WTC11 (cell line): Measurements from ENCODE around the gene MAP4K4. TPM values are rescaled to one million over a fixed set of nuclear protein-coding genes. Genes with fewer than 3 reads are reported as not detected.
A peak's percentile ranks its signal among the peaks of the same experiment; 100 is the strongest.

Experiments
- ATAC-seq: fragments of 200-7000 bp; cut with Tn5 transposase; 2 replicates; pipeline ENCODE4 v1.10.0; 2021; ENCODE audit warnings: mild to moderate bottlenecking, moderate library complexity
- CTCF ChIA-PET: fragments of 300-600 bp; sonication (Branson Sonifier 250); formaldehyde crosslinking; loops from one replicate; lab custom pipeline; 2021; ENCODE audit warnings: antibody characterized with exemption; lab: Charles Lee
- POLR2A ChIA-PET: fragments of 350-600 bp; sonication (Branson Sonifier 250); formaldehyde crosslinking; loops from one replicate; lab custom pipeline; 2021; ENCODE audit warnings: antibody characterized with exemption; lab: Charles Lee
- DNase-seq: peaks from one replicate; pipeline ENCODE4 v3.0.0; 2021; ENCODE audit warnings: low spot score
- H3K27ac Mint-ChIP-seq: 2 replicates; pipeline ENCODE4 v1.8.0; 2021; ENCODE audit warnings: mixed read lengths
- H3K27me3 Mint-ChIP-seq: 2 replicates; pipeline ENCODE4 v1.8.0; 2021; ENCODE audit warnings: low read depth, mild to moderate bottlenecking, moderate library complexity, mixed read lengths
- H3K36me3 Mint-ChIP-seq: 2 replicates; pipeline ENCODE4 v1.8.0; 2021; ENCODE audit warnings: mixed read lengths
- H3K4me1 Mint-ChIP-seq: 2 replicates; pipeline ENCODE4 v1.8.0; 2022; ENCODE audit warnings: mixed read lengths
- H3K4me3 Mint-ChIP-seq: 2 replicates; pipeline ENCODE4 v1.8.0; 2021; ENCODE audit warnings: mild to moderate bottlenecking, moderate library complexity, mixed read lengths
- H3K9me3 Mint-ChIP-seq: 2 replicates; pipeline ENCODE4 v1.8.0; 2021; ENCODE audit warnings: mixed read lengths
- ERG ChIP-seq: fragments of 250-450 bp; sonication (Bioruptor Pico); IDR thresholded peaks from 2 replicates; pipeline ENCODE4 v1.8.0; 2021; ENCODE audit warnings: mild to moderate bottlenecking
- FOXJ3 ChIP-seq: sonication (generic); formaldehyde crosslinking; IDR thresholded peaks from 2 replicates; pipeline ENCODE4 v1.9.0; 2021; ENCODE audit warnings: missing genetic modification reagents, mild to moderate bottlenecking, borderline replicate concordance
- HMGA2 ChIP-seq: fragments of 250-450 bp; sonication (Bioruptor Pico); IDR thresholded peaks from 2 replicates; pipeline ENCODE4 v1.4.0; 2021; ENCODE audit warnings: mild to moderate bottlenecking, moderate library complexity
- JAZF1 ChIP-seq: fragments of 250-450 bp; sonication (Bioruptor Pico); IDR thresholded peaks from 2 replicates; pipeline ENCODE4 v1.9.0; 2021; ENCODE audit warnings: moderate library complexity, mild to moderate bottlenecking, inconsistent platforms
- JUN ChIP-seq: sonication (generic); formaldehyde crosslinking; IDR thresholded peaks from 2 replicates; pipeline ENCODE4 v1.8.0; 2023; ENCODE audit warnings: mild to moderate bottlenecking, missing genetic modification reagents
- KAT7 ChIP-seq: sonication (generic); formaldehyde crosslinking; IDR thresholded peaks from 2 replicates; pipeline ENCODE4 v1.8.1; 2023; ENCODE audit warnings: missing genetic modification reagents, mild to moderate bottlenecking, borderline replicate concordance
- MAX ChIP-seq: sonication (generic); formaldehyde crosslinking; IDR thresholded peaks from 2 replicates; pipeline ENCODE4 v1.8.0; 2022; ENCODE audit warnings: mild to moderate bottlenecking, missing genetic modification reagents
- NFATC4 ChIP-seq: fragments of 250-450 bp; sonication (Bioruptor Pico); IDR thresholded peaks from 2 replicates; pipeline ENCODE4 v1.9.0; 2021; ENCODE audit warnings: mild to moderate bottlenecking
- PRDM15 ChIP-seq: sonication (generic); formaldehyde crosslinking; IDR thresholded peaks from 2 replicates; pipeline ENCODE4 v1.8.0; 2022; ENCODE audit warnings: missing genetic modification reagents
- RELA ChIP-seq: sonication (generic); formaldehyde crosslinking; IDR thresholded peaks from 2 replicates; pipeline ENCODE4 v1.8.1; 2022; ENCODE audit warnings: missing genetic modification reagents, mild to moderate bottlenecking, borderline replicate concordance
- SOX15 ChIP-seq: fragments of 250-450 bp; sonication (Bioruptor Pico); IDR thresholded peaks from 2 replicates; pipeline ENCODE4 v1.9.0; 2021; ENCODE audit warnings: mild to moderate bottlenecking
- TEAD1 ChIP-seq: sonication (generic); formaldehyde crosslinking; IDR thresholded peaks from 2 replicates; pipeline ENCODE4 v1.8.0; 2022; ENCODE audit warnings: mild to moderate bottlenecking, missing genetic modification reagents
- TP53 ChIP-seq: sonication (generic); formaldehyde crosslinking; IDR thresholded peaks from 2 replicates; pipeline ENCODE4 v1.8.1; 2023; ENCODE audit warnings: mild to moderate bottlenecking, missing genetic modification reagents
- ZNF263 ChIP-seq: sonication (generic); formaldehyde crosslinking; IDR thresholded peaks from 2 replicates; pipeline ENCODE4 v1.8.1; 2022; ENCODE audit warnings: low read depth, mild to moderate bottlenecking, moderate library complexity, missing genetic modification reagents
- ZNF423 ChIP-seq: fragments of 250-450 bp; sonication (Bioruptor Pico); IDR thresholded peaks from 2 replicates; pipeline ENCODE4 v2.1.2; 2022; ENCODE audit warnings: mild to moderate bottlenecking, moderate library complexity
- ZNF532 ChIP-seq: fragments of 250-450 bp; sonication (Bioruptor Pico); IDR thresholded peaks from 2 replicates; pipeline ENCODE4 v1.9.0; 2021; ENCODE audit warnings: mild to moderate bottlenecking, borderline replicate concordance
- total RNA-seq: library from RNA; stranded (reverse); gene quantifications from 3 replicates; pipeline ENCODE4 v1.2.3, GENCODE V29; 2021
- TF ChIP-seq, protein P1 (sequence below): sonication (generic); formaldehyde crosslinking; IDR thresholded peaks from 2 replicates; pipeline ENCODE4 v1.8.0; 2023; ENCODE audit warnings: missing genetic modification reagents
- TF ChIP-seq, protein P2 (sequence below): sonication (generic); formaldehyde crosslinking; IDR thresholded peaks from 2 replicates; pipeline ENCODE4 v1.8.1; 2022; ENCODE audit warnings: low read depth, mild to moderate bottlenecking, moderate library complexity, missing genetic modification reagents, borderline replicate concordance
- TF ChIP-seq, protein P3 (sequence below): sonication (generic); formaldehyde crosslinking; conservative IDR thresholded peaks from 2 replicates; pipeline ENCODE4 v1.8.1; 2022; ENCODE audit warnings: mild to moderate bottlenecking, missing genetic modification reagents

MAP4K4 gene
- total RNA-seq, 1 experiment from 2014 or later = 112 TPM

DNA sequence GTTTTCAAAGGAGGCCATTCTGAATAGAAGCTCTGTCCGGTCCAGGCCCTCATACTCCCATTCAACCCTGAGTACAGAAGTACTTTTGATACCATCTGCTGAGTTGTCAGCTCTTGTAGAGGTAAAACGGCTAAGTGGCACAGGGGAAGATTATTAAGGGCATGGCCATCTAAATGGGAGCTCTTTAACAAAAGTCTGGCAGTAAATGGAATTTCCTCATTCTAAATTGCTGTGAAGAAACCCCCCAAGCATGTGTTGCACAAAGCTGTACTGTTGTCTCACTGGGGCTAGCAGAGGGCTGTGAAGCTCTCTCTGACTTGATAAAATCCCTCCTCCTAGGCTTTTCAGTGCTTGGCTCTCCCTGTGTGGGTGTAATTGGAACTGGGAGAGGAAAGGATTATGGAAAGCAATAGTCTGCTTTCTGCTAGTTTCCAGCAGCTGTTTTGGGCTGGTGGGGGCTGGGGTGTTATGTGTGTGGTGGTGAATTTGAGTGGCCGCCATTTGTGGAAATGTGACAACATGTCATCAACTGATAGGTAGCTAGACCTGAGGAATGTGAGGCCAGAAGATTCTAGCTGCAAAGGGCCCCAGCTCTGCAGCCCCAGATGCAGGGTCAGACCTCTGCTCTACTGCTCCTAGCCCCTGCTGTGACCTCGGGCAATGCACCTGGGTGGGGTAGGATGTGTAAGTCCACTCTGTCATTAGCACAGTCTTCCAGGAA, 65.1 kb downstream of the MAP4K4 start:
- ChIA-PET POLR2A (no interaction called here), CTCF (interaction anchor here (0.6 to 1.1 kb wide), 7 partner anchors 8 to 69 kb away, joined by 3 to 4 read pairs (median 3); no protein-coding TSS in a partner anchor)
- no peaks in the 10 kb centered on the region for H3K27me3 Mint-ChIP-seq
- H3K27ac Mint-ChIP-seq = peak overlapping the region; percentile 69
- H3K9me3 Mint-ChIP-seq = peaks cover 8% of the 10 kb centered on the region
- peaks cover 8% of the 10 kb centered on the region for H3K36me3 Mint-ChIP-seq
- peak; percentile 13 for DNase-seq
- no peak overlapping the region for H3K4me3 Mint-ChIP-seq
- H3K4me1 Mint-ChIP-seq = peaks cover 68% of the 10 kb centered on the region
- TF ChIP-seq ZNF532 (CRISPR knock-in tag) (no peak), MAX (CRISPR knock-in tag) (no peak), TP53 (CRISPR knock-in tag) (no peak), NFATC4 (CRISPR knock-in tag) (no peak), PRDM15 (no peak), JUN (CRISPR knock-in tag) (no peak), ERG (CRISPR knock-in tag) (no peak), ZNF423 (CRISPR knock-in tag) (no peak), KAT7 (CRISPR knock-in tag) (no peak), SOX15 (CRISPR knock-in tag) (no peak), JAZF1 (CRISPR knock-in tag) (no peak), HMGA2 (CRISPR knock-in tag) (no peak), RELA (CRISPR knock-in tag) (no peak), FOXJ3 (no peak), TEAD1 (CRISPR knock-in tag) (no peak), ZNF263 (CRISPR knock-in tag) (no peak)
- TF ChIP-seq, protein P1, sequence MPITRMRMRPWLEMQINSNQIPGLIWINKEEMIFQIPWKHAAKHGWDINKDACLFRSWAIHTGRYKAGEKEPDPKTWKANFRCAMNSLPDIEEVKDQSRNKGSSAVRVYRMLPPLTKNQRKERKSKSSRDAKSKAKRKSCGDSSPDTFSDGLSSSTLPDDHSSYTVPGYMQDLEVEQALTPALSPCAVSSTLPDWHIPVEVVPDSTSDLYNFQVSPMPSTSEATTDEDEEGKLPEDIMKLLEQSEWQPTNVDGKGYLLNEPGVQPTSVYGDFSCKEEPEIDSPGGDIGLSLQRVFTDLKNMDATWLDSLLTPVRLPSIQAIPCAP (CRISPR knock-in tag) = no peak
- TF ChIP-seq, protein P2, sequence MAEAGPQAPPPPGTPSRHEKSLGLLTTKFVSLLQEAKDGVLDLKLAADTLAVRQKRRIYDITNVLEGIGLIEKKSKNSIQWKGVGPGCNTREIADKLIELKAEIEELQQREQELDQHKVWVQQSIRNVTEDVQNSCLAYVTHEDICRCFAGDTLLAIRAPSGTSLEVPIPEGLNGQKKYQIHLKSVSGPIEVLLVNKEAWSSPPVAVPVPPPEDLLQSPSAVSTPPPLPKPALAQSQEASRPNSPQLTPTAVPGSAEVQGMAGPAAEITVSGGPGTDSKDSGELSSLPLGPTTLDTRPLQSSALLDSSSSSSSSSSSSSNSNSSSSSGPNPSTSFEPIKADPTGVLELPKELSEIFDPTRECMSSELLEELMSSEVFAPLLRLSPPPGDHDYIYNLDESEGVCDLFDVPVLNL (CRISPR knock-in tag) = no peak
- TF ChIP-seq, protein P3, sequence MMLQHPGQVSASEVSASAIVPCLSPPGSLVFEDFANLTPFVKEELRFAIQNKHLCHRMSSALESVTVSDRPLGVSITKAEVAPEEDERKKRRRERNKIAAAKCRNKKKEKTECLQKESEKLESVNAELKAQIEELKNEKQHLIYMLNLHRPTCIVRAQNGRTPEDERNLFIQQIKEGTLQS (CRISPR knock-in tag) = no peak
- peak; percentile 50 for ATAC-seq
